GM19468 (cell line): Measurements from ENCODE around the gene TMEM131.
"Not testable (repeated sequence)": the region's sequence is repeated elsewhere in the genome, so short reads cannot be mapped to it uniquely, and the experiment has no call there.

Experiments
- ATAC-seq: cut with Tn5 transposase; IDR thresholded peaks from one replicate; pipeline ENCODE4 v1.9.1; 2021; ENCODE audit warnings: mild to moderate bottlenecking, moderate library complexity, moderate number of reproducible peaks; ENCODE audit not compliant: unreplicated experiment; ENCODE audit errors: extremely low read depth

TMEM131 gene, protein sequence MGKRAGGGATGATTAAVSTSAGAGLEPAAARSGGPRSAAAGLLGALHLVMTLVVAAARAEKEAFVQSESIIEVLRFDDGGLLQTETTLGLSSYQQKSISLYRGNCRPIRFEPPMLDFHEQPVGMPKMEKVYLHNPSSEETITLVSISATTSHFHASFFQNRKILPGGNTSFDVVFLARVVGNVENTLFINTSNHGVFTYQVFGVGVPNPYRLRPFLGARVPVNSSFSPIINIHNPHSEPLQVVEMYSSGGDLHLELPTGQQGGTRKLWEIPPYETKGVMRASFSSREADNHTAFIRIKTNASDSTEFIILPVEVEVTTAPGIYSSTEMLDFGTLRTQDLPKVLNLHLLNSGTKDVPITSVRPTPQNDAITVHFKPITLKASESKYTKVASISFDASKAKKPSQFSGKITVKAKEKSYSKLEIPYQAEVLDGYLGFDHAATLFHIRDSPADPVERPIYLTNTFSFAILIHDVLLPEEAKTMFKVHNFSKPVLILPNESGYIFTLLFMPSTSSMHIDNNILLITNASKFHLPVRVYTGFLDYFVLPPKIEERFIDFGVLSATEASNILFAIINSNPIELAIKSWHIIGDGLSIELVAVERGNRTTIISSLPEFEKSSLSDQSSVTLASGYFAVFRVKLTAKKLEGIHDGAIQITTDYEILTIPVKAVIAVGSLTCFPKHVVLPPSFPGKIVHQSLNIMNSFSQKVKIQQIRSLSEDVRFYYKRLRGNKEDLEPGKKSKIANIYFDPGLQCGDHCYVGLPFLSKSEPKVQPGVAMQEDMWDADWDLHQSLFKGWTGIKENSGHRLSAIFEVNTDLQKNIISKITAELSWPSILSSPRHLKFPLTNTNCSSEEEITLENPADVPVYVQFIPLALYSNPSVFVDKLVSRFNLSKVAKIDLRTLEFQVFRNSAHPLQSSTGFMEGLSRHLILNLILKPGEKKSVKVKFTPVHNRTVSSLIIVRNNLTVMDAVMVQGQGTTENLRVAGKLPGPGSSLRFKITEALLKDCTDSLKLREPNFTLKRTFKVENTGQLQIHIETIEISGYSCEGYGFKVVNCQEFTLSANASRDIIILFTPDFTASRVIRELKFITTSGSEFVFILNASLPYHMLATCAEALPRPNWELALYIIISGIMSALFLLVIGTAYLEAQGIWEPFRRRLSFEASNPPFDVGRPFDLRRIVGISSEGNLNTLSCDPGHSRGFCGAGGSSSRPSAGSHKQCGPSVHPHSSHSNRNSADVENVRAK (N-terminal part only)

DNA sequence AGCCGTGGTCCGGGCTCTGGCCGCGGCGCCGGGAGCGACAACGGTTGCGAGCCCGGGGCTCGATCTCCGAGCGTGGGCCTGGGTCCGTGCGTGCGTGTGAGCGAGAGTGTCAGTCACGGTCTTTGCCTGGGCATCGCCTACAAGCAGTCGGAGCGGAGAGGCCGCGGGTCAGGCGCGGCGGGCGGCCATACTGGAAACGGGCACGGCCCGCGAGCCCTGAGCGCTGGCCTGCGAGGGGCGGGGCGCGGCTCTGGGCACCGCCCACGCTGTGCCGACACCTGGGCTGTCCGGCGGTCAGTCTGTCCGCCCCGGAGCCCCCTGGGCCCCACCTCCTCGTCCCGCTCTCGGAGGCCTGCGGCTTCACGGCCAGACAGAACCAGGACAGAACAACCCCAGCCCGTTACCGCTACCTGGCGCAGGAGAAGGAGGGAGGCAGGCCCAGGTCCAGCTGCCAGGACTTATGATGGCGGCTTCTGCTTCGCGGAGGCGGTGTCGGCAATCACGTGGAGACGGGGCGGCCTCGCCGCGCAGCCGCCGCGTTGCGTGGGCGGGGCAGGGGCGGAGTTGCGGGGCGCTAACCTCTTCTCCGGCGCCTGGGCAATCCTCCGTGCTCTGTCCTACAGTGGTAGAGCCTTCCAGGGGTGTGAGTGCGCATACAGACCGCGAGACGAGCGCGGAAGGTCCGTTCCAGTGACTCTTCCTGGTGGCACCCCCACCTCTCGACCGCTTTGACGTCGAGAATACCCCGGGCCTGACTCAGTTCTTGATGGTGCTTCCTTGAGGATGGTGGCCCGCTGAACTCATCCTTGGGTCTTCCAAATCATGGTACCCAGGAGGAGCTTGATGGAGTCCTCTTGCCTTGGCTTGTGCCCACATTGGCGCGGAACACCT lies at the start of gene TMEM131:
TMEM131 (minus strand) TSS at position 215 of the 891 bp plus-strand sequence. CDS start 286 bp downstream, outside the sequence.
- ATAC-seq = peak; percentile 70

DNA sequence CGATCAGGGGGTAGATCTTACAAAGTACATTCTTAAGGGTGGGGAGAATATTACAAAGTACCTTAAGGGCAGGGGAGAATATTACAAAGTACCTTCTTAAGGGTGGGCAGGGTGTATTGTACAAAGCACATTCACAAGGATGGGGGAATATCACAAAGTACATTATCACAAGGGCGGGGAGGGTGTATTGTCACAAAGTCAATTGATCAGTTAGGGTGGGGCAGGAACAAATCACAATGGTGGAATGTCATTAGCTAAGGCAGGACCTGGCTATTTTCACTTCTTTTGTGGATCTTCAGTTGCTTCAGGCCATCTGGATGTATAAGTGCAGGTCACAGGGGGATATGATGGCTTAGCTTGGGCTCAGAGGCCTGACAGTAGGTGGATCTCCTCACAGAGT lies 49.0 kb upstream of the TMEM131 start:
- ATAC-seq = not testable (repeated sequence)

- ATAC-seq = no peak
These were observed 47.4 kb upstream of the TMEM131 start for GRCh38 chr2:98043101-98043500.

GRCh38 chr2:98040331-98040939 lies 44.7 kb upstream of the TMEM131 start:
- ATAC-seq = no peak

DNA sequence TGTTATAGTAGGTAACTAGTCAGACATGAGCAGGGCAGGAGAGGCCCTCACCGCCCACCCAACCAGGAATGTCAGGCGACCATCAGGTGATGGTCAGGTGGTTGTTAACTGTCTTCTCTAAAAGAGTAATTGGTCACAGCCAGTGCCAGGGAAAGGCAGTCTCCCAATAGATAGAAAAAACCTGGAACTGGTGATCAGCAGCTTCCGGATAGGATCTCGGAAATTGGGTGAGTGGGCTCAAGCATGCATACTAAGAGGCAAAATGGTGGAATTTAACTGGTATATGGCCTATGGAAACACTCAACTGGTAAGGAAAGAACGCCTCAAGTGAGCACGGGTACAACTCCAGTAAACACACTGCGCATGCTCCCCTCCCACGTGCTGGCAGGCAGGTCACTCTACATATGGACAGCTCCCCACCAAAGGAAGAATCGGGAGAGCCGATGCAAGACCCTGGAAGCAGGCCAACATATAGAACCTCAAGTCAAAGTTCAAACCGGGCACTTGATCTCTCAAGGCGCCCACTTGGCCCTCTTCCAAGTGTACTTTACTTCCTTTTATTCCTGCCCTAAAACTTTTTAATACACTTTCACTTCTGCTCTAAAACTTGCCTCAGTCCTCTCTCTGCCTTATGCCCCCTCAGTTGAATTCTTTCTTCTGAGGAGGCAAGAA lies 43.5 kb upstream of the TMEM131 start:
- ATAC-seq = no peak

DNA sequence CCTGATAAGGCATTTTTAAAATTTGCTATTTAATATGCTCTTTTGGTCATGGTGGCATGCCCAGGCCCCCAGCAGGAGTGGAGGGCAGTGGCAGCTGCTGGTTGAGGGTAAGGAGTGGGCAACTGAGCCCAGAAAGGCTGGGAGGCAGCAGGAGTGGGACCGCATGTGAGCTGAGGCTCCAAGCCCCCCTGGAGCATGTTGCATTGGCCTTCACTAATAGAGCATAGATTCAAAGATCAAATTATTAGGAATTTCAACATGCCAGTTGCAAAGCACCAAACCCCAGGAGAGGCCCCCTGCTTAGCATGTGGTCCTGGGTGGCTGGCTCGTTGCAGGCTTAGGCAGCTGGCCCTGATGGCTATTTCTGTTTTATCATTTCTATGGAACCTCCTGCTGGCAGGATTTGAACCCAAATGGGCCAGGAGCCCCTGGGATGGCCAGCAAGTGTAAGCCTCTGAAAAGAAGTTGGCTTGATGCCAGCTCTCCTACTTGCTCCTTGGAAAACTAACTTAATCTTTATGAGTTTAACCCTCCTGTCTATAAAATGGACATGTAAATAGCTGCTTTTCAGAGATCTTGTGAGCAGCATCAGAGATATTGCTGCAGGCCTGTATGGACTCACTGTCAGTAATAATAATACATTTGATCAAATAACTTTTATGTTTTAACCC lies 42.1 kb upstream of the TMEM131 start:
- no peak for ATAC-seq

DNA sequence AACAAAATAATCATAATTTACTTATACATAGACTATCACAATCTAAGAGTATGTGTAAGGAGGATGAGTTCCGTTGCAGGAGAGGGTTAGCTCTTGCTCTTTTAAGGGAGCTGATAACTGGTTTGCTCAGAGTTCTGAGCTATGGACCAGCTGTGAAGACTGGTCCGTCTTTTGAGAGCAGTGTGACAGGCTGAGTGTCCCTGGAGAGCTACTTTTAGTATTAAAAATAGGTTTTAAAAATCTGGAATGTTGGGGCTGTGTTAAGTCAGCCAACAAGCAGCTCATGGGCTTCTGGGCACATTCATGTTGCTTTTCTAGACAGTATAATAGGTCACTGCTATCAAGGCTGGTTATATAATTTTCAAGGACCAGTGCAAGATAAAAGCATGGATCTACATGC lies 41.5 kb upstream of the TMEM131 start:
- ATAC-seq = no peak

- ATAC-seq = no peak
These were observed 40.7 kb upstream of the TMEM131 start for GRCh38 chr2:98036349-98037000.

DNA sequence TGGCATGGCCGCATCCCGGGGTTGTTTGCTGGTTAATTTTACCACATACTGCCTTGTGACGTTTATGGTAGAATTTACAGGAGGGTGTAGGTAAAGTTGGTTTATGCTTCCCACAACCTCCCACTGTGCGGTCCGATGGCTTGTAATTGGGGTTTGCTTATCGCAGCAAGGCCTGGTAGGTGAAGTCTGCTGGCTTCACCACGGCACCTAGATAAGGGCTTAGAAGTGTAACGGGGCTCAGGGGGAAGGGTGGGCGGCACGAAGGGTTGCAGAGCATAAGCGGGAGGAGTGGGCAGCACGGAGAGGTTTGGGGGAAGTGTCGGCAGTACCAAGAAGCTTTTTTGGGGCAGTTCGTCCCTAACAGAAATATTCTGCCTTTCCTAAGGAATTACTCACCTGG lies 39.0 kb upstream of the TMEM131 start:
- ATAC-seq = no peak

- ATAC-seq = no peak
These were observed 36.3 kb upstream of the TMEM131 start for GRCh38 chr2:98032086-98032485.

- no peak for ATAC-seq
These were observed 34.0 kb upstream of the TMEM131 start for GRCh38 chr2:98029718-98030222.

DNA sequence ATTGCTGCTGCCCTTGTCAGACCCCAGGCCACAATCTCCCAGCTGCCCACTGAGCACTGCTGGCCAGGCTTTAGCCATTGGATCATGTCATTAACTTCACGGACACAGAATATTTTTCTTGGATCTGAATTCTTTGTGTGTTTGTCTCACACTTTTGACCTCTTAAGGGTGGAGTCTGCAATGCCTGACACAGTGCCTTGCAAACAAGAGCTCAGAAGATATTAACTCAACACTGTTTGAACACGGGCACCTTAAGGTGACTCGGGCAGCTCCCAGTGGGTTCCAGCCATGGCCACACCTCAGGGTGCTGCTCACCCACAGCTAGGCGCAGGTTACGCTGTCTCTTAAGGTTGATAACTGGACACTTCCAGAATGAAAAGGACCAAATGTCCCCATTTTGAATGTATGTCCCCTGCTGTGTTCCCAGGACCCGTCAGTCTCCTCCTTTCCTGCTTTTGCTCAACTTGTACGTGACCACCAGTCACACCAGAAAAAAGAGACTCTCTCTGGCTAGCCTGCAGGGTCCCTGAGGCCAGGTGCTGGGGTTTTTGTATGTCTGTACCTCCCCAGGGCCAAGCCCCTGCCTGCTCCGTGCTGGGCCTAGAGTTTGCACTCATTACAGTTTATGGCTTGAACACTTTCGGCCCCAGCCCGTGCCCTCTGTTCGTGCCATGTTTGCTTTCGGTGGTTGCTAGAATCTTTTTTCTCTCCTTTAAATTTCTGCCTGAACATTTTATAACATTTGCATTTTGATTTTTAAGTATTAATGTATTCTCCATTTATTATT lies 33.4 kb upstream of the TMEM131 start:
- no peak for ATAC-seq

- ATAC-seq = no peak
These were observed 32.4 kb upstream of the TMEM131 start for GRCh38 chr2:98028101-98028561.

DNA sequence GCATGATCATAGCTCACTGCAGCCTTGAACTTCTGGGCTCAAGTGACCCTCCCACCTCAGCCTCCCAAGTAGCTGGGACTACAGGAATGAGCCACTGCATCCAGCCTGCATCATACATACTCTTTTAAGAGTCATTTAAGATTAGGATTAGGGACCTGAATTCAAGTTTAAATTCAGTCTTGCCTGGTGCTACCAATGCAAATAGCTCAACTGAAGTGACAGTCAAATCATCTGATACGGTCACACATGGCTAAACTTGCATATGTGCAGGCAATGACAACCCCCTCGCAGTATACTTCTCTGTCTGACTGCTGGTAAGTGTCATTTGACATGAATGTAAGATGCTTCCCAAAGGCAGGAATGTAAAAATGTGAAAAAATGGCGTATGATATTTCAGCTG lies 31.8 kb upstream of the TMEM131 start:
- ATAC-seq = peak; percentile 15

- peak; percentile 68 for ATAC-seq
These were observed 31.3 kb upstream of the TMEM131 start for GRCh38 chr2:98026927-98027522.

DNA sequence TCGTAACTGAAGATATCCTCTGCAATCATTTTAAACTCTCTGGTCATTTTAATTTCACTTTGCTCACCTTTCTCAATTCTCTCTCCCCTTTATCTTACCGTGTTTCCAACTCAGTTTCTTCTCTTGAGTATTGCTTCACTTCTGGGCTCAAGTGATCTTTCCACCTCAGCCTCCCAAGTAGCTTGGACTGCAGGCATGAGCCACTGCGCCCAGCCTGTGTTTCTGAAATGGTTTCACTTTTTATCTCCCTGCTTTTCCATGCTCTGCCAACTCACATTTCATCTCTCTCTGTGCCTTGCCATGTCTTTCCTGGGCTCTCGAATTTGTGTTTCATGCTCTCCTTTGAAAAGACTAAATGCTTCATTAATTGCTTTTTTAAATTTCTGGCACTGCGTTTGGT lies 30.5 kb upstream of the TMEM131 start:
- ATAC-seq = no peak
